Measurements from ENCODE around the gene KIF25.

- TF ChIP-seq, protein P1, sequence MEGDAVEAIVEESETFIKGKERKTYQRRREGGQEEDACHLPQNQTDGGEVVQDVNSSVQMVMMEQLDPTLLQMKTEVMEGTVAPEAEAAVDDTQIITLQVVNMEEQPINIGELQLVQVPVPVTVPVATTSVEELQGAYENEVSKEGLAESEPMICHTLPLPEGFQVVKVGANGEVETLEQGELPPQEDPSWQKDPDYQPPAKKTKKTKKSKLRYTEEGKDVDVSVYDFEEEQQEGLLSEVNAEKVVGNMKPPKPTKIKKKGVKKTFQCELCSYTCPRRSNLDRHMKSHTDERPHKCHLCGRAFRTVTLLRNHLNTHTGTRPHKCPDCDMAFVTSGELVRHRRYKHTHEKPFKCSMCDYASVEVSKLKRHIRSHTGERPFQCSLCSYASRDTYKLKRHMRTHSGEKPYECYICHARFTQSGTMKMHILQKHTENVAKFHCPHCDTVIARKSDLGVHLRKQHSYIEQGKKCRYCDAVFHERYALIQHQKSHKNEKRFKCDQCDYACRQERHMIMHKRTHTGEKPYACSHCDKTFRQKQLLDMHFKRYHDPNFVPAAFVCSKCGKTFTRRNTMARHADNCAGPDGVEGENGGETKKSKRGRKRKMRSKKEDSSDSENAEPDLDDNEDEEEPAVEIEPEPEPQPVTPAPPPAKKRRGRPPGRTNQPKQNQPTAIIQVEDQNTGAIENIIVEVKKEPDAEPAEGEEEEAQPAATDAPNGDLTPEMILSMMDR (conservative IDR thresholded peaks at IDR 0.05; ENCODE audit: low read length) = no peak
- TF ChIP-seq EZH2phosphoT487 (IDR thresholded peaks at IDR 0.05; ENCODE audit: borderline replicate concordance) = no peak
These were observed 15.5 kb upstream of the KIF25 start for GRCh38 chr6:167981916-167982462.

All from Loucy (cell line).